ENCODE data around the gene FADS3. TPM values are rescaled to one million over a fixed set of nuclear protein-coding genes. Genes with fewer than 3 reads are reported as not detected.

Gene FADS3
- total RNA-seq, 1 experiment from 2014 or later, result 50.0 TPM

DNA sequence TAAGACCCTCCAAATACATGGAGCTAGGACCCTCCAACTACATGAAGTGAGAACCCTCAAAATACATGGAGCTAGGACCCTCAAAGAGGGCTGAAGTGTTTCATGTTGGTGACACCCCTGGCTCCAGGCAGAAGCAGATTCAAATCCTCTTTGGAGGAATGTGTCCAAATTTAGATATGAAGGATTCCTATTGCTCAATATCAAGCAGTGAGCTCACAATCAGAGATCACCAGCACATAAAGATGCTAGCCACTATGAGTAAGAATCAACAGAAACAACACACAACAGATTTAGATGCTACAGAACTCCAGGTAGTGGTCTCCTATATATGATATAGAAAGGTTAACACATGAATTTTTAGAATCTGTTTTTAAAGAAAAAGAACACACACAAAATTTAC is 37.3 kb upstream of the FADS3 start (continued):
- TF ChIP-seq TCF7 (CRISPR knock-in tag; IDR thresholded peaks at IDR 0.05; ENCODE audit: low read depth), result no peak
- TF ChIP-seq JAZF1 (CRISPR knock-in tag; IDR thresholded peaks at IDR 0.05), result no peak
- TF ChIP-seq, protein P1, sequence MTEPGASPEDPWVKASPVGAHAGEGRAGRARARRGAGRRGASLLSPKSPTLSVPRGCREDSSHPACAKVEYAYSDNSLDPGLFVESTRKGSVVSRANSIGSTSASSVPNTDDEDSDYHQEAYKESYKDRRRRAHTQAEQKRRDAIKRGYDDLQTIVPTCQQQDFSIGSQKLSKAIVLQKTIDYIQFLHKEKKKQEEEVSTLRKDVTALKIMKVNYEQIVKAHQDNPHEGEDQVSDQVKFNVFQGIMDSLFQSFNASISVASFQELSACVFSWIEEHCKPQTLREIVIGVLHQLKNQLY (CRISPR knock-in tag; IDR thresholded peaks at IDR 0.05), result no peak
- TF ChIP-seq, protein P2, sequence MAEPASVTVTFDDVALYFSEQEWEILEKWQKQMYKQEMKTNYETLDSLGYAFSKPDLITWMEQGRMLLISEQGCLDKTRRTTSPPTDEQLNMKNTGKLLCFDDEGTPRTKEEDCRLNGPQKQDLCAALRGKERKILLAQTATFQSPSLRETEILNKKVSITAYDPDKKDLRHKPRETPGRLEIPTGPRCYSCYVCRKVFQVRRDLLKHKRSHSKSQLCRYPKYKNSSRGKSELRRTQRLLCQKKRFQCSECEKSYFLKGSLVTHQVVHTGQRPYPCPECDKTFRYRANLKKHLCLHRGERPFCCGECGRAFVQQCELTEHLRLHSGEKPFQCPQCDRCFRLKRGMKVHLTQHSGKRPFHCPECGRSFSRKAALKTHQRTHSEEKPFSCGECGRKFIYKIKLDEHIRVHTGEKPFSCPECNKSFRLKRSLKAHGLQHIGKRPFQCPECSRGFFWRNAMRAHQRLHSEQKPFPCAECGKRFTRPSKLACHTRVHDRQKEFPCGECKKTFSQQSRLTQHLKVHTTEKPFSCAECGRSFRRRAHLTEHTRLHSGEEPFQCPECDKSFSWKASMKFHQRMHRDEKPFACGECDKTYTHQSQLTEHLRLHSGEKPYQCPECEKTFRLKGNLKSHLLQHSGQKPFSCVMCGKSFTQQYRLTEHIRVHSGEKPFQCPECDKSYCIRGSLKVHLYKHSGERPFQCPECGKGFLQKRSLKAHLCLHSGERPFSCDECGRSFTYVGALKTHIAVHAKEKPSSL (CRISPR knock-in tag; conservative IDR thresholded peaks at IDR 0.05), result no peak
- TF ChIP-seq, protein P3, sequence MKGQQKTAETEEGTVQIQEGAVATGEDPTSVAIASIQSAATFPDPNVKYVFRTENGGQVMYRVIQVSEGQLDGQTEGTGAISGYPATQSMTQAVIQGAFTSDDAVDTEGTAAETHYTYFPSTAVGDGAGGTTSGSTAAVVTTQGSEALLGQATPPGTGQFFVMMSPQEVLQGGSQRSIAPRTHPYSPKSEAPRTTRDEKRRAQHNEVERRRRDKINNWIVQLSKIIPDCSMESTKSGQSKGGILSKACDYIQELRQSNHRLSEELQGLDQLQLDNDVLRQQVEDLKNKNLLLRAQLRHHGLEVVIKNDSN (CRISPR knock-in tag; IDR thresholded peaks at IDR 0.05), result no peak
- TF ChIP-seq CBFB (CRISPR knock-in tag; IDR thresholded peaks at IDR 0.05; ENCODE audit: low read depth), result no peak
- TF ChIP-seq SOX15 (CRISPR knock-in tag; IDR thresholded peaks at IDR 0.05), result no peak
- TF ChIP-seq, protein P4, sequence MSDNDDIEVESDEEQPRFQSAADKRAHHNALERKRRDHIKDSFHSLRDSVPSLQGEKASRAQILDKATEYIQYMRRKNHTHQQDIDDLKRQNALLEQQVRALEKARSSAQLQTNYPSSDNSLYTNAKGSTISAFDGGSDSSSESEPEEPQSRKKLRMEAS (CRISPR knock-in tag; IDR thresholded peaks at IDR 0.05), result no peak
- TF ChIP-seq ETV6 (CRISPR knock-in tag; IDR thresholded peaks at IDR 0.05), result no peak

DNA sequence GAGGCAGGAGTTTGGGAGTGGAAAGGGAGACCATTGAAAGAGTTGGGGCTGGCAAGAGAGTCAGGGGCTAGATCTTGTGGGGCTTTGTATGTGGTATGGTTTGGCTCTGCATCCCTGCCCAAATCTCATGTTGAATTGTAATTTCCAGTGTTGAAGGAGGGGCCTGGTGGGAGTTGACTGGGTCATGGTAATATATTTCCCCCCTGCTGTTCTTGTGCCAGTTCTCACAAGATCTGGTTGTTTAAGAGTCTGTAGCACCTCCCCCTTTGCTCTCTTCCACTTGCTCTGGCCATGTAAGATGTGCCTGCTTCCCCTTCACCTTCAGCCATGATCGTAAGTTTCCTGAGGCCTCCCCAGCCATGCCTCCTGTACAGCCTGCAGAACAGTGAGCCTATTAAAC is 36.2 kb upstream of the FADS3 start:
- ATAC-seq (no peak), DNase-seq (ENCODE audit: low spot score) (no peak)
- TF ChIP-seq, protein P5, sequence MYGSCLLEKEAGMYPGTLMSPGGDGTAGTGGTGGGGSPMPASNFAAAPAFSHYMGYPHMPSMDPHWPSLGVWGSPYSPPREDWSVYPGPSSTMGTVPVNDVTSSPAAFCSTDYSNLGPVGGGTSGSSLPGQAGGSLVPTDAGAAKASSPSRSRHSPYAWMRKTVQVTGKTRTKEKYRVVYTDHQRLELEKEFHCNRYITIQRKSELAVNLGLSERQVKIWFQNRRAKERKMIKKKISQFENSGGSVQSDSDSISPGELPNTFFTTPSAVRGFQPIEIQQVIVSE (CRISPR knock-in tag; IDR thresholded peaks at IDR 0.05; ENCODE audit: borderline replicate concordance), result no peak
- TF ChIP-seq, protein P6, sequence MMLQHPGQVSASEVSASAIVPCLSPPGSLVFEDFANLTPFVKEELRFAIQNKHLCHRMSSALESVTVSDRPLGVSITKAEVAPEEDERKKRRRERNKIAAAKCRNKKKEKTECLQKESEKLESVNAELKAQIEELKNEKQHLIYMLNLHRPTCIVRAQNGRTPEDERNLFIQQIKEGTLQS (CRISPR knock-in tag; conservative IDR thresholded peaks at IDR 0.05), result no peak
- TF ChIP-seq ZNF138 (CRISPR knock-in tag; conservative IDR thresholded peaks at IDR 0.05), result no peak
- TF ChIP-seq, protein P7, sequence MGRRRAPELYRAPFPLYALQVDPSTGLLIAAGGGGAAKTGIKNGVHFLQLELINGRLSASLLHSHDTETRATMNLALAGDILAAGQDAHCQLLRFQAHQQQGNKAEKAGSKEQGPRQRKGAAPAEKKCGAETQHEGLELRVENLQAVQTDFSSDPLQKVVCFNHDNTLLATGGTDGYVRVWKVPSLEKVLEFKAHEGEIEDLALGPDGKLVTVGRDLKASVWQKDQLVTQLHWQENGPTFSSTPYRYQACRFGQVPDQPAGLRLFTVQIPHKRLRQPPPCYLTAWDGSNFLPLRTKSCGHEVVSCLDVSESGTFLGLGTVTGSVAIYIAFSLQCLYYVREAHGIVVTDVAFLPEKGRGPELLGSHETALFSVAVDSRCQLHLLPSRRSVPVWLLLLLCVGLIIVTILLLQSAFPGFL (CRISPR knock-in tag; IDR thresholded peaks at IDR 0.05; ENCODE audit: borderline replicate concordance), result no peak
- TF ChIP-seq ZNF416 (CRISPR knock-in tag; IDR thresholded peaks at IDR 0.05), result no peak
- TF ChIP-seq ZNF317 (CRISPR knock-in tag; IDR thresholded peaks at IDR 0.05; ENCODE audit: borderline replicate concordance, low read depth), result no peak
- TF ChIP-seq, protein P8, sequence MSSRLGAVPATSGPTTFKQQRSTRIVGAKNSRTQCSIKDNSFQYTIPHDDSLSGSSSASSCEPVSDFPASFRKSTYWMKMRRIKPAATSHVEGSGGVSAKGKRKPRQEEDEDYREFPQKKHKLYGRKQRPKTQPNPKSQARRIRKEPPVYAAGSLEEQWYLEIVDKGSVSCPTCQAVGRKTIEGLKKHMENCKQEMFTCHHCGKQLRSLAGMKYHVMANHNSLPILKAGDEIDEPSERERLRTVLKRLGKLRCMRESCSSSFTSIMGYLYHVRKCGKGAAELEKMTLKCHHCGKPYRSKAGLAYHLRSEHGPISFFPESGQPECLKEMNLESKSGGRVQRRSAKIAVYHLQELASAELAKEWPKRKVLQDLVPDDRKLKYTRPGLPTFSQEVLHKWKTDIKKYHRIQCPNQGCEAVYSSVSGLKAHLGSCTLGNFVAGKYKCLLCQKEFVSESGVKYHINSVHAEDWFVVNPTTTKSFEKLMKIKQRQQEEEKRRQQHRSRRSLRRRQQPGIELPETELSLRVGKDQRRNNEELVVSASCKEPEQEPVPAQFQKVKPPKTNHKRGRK (CRISPR knock-in tag; IDR thresholded peaks at IDR 0.05; ENCODE audit: borderline replicate concordance), result no peak
- no peak for TF ChIP-seq ESRRA (CRISPR knock-in tag; IDR thresholded peaks at IDR 0.05; ENCODE audit: borderline replicate concordance)
- TF ChIP-seq, protein P9, sequence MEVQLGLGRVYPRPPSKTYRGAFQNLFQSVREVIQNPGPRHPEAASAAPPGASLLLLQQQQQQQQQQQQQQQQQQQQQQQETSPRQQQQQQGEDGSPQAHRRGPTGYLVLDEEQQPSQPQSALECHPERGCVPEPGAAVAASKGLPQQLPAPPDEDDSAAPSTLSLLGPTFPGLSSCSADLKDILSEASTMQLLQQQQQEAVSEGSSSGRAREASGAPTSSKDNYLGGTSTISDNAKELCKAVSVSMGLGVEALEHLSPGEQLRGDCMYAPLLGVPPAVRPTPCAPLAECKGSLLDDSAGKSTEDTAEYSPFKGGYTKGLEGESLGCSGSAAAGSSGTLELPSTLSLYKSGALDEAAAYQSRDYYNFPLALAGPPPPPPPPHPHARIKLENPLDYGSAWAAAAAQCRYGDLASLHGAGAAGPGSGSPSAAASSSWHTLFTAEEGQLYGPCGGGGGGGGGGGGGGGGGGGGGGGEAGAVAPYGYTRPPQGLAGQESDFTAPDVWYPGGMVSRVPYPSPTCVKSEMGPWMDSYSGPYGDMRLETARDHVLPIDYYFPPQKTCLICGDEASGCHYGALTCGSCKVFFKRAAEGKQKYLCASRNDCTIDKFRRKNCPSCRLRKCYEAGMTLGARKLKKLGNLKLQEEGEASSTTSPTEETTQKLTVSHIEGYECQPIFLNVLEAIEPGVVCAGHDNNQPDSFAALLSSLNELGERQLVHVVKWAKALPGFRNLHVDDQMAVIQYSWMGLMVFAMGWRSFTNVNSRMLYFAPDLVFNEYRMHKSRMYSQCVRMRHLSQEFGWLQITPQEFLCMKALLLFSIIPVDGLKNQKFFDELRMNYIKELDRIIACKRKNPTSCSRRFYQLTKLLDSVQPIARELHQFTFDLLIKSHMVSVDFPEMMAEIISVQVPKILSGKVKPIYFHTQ (CRISPR knock-in tag; IDR thresholded peaks at IDR 0.05), result no peak
- Mint-ChIP-seq H3K36me3 (no peaks in the 10 kb centered on the region), H3K4me1 (peaks cover 39% of the 10 kb centered on the region), H3K9me3 (no peaks in the 10 kb centered on the region; the same call in 1 of the 2 replicates), H3K27me3 (ENCODE audit: low read depth) (no peaks in the 10 kb centered on the region; the same call in 1 of the 2 replicates), H3K4me3 (no peak overlapping the region), H3K27ac (no peak overlapping the region)
- ChIA-PET POLR2A (no interaction called here), CTCF (interaction anchor here (1.1 kb wide), 1 partner anchor 181 kb away, joined by 4 read pairs; no protein-coding TSS in a partner anchor)
